GM18517 (cell line): ENCODE measurements around the gene RGP1.

ENCODE experiments used
- ATAC-seq: cut with Tn5 transposase; IDR thresholded peaks from one replicate; pipeline ENCODE4 v1.9.1; 2021; ENCODE audit warnings: mild to moderate bottlenecking, moderate library complexity; ENCODE audit not compliant: unreplicated experiment

RGP1 gene

DNA sequence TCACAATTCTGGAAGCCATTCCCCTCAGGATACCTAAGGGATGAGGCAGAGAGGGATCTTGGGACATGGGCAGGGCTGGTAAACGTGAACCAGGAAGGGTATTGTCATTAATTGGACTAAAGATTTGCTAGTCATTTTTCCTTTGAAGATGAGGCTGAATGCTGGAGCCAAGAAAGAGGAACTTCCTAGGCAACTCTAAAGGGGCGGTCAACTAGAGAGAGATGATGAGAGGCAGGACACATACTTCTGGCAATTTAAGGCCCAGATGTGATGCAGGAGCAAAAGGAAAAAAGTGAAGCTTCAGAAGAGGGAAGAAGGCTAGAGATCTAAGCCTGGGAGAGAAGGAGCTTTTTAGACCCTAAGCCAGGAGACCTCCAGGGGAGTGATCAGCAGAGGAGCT lies 5.6 kb upstream of the RGP1 start:
- ATAC-seq: no peak

DNA sequence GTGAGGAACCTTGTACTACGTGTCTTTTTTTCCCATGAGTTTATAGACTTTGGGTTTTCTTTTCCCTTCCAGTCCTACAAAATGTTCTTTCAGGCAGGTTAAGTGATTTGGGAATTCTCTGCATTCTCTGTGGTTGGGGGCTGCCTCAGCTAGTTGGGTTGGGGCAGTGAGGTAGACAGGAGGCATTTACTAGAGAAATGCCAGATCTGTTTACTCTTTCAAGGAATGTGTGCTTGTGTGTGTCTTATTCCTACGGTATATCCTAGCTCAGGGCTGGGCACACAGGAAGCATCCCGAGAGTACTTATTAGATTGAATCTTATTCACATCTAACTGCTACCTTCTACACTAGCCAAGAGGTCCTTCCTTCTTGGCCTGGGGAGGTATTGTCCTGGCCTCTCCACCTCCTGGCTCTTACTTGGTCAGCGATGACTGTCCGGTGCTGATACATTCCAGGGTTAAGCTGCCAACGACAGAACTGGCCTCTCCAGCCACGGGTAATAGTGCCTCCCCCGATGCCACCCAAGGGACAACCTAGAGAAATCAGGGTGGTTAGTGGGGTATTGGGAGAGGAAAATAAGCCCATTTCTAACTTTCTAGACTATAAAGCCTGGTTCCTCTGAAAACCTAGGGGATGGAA lies 5.1 kb upstream of the RGP1 start:
- no peak for ATAC-seq

DNA sequence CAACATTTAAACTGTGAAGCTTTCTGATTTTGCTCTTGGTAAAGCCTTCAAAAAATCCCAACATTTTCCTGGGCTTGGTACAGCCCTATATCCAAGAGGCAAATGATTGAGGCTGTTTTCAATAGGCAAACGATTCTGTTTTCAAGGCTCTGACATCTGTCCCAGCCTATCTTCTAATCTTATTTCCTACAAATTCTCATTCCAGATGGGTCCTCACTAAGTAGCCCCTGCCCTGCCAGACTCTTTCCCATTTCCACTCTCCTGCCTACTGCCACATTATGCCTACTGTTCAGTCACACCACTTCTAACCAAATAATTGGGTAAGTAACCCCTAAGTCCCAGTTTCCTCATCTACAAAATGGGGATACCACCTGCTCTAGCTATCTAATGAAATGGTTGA lies 3.5 kb upstream of the RGP1 start:
- no peak for ATAC-seq

DNA sequence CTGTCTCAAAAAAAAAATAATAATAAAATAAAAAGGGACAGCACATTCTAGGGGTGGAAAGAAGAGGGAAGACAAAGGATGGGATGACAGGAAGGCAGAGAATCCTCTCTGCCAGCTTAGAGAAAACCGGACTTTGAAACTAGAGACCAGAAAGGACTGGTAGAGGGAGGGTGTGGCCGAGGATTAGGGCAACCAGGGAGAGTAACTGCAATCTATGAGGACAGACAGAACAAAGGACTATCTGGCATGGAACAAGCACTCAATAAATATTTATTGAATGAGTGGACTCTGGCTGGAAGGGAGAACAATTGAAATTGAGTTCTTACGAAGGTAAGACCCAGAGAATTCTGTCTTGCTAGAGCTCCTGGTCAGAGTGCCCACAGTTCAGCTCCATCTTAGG lies 2.5 kb upstream of the RGP1 start:
- no peak for ATAC-seq

DNA sequence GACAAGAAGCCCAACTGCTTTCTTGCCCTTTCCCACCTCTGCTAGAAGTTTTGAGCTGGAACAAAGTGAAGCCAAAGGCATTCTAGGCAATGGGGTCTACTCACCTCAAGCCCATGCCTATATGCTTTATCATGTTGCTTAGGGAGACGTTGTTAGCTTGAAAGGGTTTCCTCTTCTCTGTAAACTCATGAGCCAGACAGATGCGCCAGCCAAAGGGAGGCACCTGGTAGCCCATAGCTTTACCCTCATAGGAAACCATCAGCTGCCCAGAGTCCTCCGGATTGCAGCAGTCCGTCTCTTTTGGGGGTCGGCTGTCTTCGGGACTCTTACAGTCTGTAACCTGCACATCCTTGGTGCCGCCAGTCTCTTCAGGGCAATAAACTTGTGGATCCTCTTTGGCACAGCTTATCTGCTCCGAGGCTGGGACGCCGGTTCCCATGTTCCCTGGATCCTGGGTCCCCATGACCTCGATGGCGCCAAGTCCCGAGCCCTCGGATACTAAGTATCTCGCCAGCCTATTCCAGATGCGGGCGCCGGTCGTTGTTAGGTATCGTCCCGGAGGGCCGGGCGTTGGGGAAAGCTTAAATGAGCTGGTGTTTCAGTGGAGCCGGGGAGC lies 737 bp upstream of the RGP1 start:
- ATAC-seq: peak; percentile 5

DNA sequence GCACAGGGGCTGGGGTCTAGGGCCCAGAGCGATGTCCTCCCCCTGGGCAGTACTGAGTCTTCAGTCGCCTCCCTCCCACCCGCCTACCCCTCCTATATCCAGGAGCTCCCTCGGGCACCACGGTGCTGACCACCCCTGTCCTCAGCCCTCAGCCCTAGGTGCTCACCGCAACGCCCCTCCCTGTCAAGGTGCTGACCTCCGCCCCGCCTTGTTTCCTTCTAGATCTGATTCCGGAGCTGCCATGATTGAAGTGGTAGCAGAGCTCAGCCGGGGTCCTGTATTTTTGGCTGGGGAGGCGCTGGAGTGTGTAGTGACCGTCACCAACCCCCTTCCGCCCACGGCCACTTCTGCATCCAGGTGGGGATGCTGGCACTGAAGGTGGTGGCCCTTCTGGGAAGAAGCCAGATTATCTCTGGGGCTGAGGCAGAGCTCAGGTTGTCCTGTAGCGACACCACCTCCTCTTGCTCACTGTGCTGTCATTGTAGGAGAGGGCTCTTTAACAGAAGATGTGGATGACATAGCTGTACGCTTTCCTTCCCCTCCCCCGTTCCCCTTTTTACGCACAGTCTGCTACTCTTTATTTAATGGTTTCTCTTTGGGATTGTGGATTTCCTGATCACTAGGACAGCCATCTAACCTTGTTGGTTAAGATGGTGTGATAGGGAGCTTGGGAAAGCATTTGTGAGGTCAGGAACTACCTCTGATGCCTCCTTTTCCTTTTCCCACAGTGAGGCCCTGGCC lies 598 bp downstream of the RGP1 start:
- peak; percentile 17 for ATAC-seq

DNA sequence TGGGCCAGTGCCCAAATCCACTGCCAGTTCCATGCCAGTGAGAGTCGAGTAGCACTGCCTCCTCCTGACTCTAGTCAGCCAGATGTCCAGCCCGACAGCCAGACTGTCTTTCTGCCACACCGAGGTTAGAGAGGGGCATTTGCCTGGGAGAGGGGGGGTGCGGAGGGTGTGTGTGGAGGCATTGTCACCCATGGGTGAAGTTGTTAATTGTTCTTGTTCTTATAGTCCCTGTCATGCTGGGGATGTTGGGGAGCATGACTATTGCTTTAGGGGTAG lies 1.1 kb downstream of the RGP1 start:
- no peak for ATAC-seq

DNA sequence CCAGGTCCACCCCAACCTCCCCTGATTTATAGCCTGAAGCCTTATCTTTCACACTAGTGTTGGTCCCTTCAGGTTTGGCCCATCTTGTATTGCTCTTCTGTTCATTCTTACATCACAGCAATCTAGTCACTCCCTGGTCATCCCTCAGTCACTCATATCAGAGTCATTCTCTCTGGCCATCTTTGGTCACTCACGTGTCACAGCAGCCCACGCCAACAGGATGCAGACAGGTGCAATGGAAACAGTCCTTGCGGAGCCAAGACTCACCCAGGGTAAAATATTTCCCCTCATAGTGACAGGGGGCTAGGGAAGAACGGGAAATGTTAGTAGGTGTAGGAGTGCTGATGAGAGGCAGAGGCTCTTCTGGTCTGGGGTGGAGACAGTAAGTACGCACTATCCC lies 4.4 kb downstream of the RGP1 start:
- no peak for ATAC-seq

DNA sequence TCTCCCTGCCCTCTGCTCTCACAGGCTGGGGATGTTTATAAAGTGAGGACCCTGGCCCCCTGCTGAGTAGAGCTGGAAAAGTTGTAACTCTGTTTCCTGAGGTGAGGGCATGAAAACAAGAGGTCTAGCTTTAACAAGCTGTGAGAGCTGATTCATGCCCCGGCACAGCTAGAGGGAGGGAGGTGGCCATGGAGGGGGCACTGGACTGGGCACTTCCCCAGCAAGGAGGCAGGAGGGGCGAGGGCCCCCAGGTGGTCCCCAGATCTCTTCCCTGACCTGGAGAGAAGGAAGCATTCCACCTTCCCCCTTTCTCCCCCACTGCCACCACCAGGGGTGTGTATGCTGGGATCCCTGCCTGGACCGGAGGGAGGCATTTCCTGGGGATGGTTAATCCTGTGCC lies 5.2 kb downstream of the RGP1 start, which contains the start of gene MSMP:
TSS of gene MSMP (minus strand) at position 13 of the 400 bp plus-strand sequence. CDS start 147 bp downstream, outside the sequence.
- ATAC-seq: no peak

DNA sequence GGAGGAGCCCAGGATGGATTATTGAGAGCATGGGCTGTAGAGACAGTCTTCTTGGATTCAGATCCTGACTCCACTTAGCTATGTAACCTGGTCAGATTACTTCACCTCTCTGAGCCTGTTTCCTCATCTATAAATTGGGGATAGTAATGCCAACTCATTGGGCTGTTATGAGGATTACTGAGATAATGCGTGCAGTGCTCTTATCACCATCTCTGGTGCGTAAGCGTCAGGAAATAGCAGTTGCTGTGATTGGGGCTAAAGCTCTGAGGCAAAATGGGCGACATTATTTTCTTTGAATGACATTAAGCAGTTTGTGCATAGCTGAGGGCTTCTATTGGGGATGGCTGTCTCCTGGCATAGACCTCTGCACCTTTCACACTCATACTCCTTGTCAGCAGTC lies 6.0 kb downstream of the RGP1 start:
- no peak for ATAC-seq

DNA sequence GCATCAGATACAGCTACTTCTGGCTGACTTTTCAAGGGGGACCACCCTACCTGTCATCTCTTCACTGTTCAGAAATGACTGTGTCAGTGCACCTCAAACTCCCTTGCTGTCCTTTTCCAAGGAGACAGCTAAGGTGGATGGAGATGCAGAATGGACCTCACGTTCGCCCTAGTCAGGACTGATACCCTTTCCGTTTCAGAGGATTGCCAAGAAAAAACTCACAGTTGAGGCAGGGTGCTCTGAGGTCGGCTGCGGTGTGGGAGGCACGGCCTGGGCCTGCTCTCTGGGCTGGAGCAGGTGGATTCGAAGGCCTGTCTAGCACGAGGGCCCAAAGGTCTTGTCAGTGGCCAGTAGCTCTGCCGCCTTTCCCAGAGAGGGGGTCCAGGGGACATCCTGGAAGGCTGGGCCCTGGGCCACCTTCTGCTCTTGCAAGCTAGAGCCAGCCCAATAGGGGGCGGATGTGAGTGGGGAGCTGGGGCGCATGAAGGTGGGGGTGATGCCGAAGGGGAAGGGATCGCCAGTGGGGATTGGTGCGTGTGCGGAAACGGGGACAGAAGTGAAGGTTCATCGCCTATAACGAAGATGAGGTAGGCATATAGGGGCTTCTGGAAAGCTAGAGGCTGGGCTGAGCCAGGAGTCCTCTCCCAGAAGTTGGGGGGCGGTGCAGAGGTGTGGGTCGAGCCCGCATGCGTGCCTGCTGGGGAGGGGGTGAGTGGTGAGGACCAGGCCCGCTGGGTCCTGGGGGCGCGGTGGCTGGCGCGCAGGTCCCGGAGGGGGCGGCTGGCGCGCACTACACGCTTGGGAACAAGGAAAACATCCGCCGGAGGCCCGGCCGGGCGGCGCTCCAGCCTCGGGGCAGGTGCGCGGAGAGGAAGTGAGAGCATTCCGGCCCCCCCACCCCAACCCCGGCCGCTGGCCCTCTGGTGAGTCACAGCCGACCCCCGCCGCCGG lies 7.5 kb downstream of the RGP1 start:
- peak; percentile 52 for ATAC-seq

DNA sequence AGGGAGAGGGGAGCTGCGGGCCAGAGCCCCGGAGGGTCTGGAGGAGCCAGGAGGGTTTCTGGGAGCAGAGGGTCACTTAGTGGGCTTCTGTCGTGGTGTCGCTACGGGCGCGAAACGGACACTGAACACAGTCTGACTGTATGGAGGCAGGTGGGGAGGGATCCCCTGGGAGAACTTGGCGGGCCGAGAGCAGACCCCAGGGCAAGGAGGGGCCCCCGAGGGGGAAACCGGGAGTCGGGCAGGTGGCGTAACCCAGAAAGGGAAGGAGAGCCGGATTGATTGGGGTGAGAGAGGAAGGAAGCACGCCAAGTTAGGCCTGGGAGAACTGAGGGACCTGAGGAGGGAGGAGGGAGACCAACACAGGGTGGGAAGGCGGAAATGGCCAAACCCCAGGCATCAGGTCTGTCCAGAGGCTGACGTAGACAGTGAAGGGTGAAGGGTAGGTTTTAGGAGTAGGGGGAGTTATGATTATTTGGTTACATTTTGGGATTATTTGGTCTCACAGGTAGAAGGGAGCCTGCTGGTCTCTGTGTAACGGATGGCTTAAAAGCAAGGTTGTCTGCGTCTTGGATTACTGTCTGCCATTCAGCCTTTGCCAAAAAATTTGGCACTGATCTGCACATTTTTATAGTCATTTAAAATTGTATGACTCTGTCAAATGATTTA lies 8.3 kb downstream of the RGP1 start:
- ATAC-seq: peak; percentile 38

DNA sequence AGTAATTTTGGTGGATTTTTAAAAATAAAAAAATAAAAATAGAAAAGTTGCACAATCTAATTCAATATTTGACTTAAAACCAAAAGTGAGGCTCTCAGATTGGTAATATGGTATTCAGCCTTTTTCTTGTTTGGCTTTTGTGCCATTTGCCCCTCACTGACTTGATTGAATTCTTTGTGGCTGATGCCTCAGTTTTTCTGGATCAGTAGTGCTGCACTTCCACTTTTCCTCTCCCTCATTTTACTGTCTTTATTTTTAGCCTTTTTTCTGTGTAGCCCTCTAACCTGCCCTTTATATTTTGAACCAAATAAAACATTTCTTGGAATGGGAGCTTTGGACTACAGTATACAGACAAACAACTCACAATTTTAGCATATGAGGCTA lies 8.8 kb downstream of the RGP1 start:
- ATAC-seq: no peak

DNA sequence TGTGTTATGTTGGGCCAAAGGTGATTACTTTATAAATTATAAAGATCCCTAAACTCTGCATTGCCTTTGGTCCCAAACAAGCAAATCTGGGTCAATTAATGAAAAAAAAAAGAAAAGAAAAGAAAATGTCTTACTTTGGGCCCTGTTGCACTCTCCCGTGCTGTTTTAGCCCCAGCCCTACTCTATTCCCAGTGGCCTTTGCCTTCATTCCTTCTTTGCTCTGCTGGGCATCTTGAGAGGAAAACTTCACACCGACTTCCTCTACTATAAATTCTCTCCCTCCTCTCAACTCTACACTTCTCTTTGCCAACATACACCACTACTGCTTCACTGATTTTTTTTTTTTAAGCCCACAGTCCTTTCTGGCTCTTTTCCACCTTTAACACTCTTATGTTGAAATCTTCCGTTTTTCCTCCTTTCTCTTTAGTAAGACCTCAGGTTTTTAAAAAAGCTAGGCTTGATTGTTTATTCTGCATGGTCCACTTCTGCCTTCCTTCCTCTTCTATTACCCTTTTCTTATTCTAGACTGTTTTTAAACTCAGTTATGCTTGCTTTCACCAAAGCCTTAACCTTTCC lies 9.5 kb downstream of the RGP1 start:
- ATAC-seq: no peak

DNA sequence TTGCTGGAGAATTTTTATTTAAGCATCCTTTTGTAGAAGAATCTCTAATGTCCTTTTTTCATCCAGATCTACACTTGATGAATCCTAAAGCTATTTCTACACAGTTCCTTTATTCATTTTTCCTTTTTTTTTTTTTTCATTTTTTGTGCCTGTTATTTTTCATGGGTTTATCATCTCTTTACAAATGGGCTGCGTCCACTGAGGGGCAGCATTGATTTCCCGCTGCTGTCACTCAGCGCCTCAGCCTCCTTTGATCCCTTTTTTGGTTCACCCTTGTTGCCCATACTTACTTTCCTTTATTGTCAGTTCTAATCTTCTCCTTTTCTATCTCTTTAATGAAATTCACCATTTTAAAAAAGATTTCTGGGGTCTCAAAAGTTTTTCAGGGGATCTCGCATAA lies 10.7 kb downstream of the RGP1 start:
- no peak for ATAC-seq

DNA sequence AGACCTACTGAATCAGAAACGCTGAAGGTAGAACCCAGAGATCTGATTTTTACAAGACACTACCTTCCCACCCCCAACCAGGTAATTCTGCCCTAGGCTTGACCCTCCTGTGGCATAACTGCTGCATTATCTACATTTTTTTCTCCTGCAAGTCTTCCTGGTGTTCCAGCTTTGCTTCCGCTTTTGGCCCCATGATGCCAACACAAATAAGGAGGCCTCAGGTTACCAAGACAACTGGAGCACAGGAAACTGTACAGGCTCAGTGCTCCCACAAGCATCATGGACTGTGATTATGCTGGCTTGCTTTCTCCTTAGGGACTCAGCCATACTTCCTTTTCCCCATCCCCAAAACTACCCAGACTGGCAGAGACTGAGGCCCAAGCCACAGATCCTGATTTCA lies 11.6 kb downstream of the RGP1 start:
- ATAC-seq: no peak

DNA sequence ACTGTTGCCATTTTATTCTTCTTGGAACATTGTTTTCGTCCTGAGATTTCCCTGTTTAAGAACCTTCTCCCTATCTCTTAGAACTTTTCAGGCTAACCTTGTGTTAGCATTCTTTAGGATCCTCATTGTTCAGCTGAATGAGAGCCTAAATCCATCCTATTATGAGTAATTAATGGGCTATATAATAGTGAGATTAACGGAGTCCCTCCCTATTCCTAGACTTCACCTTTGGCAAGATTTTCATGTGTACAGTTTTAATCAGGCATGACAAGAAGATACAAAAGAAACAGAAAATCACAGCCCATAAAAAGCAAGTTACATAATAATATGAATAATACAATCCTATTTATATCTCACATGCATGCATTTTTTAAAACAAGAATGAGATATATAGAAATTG lies 14.1 kb downstream of the RGP1 start:
- no peak for ATAC-seq

DNA sequence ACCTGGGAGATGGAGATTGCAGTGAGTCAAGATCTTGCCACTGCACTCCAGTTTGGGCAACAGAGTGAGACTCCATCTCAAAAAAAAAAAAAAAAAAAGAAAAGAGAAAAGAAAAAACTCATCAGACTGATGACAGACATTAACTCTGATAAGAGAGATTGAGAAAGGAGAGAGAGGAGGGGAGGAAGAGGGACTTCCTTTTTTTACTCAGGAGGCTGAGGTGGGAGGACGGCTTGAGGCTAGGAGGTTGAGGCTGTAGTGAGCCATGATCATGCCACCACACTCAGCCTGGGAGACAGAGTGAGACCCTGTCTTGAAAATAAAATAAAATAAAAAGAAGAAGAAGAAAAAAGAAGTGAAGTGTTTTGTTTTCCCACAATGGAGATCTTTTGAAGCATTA lies 14.7 kb downstream of the RGP1 start:
- ATAC-seq: no peak

DNA sequence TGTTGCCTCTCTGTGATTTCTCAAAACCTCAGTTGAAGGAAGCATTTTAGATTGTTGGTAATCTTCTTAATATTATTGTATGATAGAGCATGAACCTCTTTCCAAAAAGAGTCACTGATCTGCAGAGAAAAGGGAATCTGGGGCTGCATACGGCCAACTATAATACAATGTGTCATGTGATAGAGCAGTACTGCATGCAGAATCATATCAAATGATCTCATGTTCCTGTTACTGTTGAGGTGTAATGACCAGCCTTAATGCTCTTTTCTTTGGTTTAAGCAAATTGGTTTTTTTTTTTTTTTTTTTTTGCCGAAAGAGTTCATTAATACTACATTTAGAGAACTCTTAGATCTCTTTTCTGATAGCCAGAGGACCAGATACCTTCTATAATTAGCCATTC lies 17.9 kb downstream of the RGP1 start:
- ATAC-seq: no peak

DNA sequence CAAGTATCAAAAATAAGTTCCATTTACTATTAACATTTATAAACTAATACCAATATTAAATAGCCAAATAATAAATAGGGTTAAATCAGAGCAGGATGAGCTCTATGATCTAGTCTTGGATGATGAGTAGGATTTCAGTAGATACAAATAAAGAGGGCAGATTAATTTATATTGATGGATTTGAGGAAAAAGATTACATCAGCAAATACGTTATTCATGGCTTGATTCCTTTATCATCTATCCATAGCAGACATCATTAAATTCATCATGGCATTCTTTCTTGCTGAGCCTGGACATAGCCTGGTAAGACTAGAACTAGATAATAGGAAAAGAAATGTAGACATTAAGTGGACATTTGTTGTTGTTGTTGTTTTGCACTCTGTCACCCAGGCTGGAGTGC lies 18.4 kb downstream of the RGP1 start:
- ATAC-seq: no peak

DNA sequence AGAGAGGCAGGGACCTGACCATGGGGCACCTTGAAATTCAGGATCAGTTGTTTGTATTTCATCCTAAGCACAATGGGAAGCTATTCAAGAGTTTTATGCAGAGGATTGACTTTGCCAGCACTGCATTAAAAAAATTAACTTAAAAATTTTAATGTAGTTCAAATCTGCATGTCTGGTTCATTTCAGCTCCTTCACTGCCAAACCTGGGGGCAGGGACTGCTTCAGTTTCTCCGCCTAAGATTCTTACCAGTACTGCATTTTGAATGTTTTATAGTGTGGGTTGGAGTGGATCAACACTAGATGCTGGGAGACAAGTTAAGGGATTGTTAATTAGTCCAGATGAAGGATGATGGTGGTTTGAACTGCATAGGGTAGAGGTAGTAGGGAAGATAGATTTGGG lies 20.7 kb downstream of the RGP1 start:
- no peak for ATAC-seq
